ENCODE data around the gene TM2D3.

Gene TM2D3

DNA sequence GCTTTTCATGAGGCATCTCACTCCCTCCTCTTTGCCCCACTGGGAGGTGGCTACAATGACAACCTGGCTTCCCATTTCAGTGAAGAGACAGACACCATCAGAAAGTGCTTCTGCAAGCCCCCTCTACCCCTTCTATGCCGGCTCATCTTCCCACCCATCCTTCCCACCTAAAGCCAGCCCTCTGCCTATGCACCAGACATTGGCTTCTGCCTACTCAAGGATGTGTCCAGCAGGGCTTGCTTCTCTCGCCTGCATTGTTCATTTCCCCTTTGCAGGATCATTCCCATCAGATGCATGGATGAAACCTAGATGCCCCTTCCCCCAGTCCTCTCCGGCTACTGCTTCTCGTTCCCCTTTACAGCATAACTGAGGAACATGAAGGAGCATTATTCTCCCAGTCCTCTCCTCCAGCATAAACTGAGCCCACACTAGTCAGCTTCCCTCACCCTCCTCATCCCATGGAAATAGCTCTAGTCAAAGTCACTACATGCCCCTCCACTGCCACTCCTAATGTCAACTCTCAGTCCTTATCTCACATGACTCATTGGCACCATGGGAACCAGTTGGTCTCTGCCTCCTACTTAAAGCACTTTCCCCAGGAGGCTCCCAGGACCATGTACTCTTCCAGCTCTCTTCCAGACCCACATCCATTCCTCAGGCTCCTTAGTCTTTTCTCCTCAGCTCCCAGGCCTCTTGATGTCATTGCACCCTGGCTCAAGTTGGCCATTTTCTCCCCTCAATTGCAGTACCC, 47.9 kb downstream of the TM2D3 start:
- no peak for DNase-seq (ENCODE audit: low read depth)

- no peak for DNase-seq (ENCODE audit: low read depth)
Observed at GRCh38 chr15:101602801-101603200, 49.4 kb downstream of the TM2D3 start.

DNA sequence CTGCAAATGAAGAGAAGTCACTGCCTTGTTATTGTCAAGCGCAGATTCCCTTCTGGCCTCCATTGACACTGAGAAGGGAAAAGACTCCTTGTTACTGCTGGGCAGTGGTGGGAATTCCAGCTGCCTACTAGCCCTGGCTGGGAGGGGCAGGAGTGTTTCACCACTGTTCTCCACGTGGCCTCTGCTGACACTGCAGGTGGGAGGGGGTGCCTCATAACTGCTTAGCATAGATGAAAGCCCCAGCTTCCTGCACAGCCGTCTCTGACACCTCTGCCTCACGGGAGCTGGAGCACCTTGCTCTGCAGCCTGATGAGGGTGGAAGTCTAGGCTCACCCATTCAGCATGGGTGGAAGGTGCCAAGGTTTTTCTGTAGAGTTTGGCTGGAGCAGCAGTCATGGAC, 52.1 kb downstream of the TM2D3 start:
- DNase-seq (ENCODE audit: low read depth) = no peak

- DNase-seq (ENCODE audit: low read depth) = no peak
Observed at GRCh38 chr15:101599091-101599490, 53.1 kb downstream of the TM2D3 start.

DNA sequence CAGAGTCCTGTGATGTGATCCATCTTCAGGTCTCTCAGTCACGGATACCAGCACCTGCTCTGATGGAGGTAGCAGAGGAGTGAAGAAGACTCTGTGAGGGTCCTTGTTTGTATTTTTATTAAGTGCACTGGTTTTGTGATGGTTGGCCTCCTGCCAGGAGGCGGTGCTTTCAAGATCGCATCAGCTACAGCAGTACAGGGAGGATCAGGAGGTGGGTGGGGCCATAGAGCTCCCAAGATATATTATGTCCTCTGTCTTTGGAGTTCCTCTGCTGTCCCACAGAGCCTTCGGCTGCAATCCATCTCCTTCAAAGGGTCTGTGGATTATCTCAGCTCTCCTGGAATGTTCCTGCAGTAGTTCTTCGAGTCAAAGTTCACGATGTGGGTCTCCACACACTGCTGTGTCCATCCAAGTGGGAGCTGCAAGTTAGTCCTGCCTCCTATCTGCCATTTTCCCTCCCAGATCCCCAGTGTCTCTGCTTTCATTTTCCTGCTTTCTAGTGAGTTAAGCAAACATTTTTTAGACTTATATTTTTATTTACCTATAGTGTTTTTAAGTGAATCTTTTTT, 54.7 kb downstream of the TM2D3 start:
- no peak for DNase-seq (ENCODE audit: low read depth)

DNA sequence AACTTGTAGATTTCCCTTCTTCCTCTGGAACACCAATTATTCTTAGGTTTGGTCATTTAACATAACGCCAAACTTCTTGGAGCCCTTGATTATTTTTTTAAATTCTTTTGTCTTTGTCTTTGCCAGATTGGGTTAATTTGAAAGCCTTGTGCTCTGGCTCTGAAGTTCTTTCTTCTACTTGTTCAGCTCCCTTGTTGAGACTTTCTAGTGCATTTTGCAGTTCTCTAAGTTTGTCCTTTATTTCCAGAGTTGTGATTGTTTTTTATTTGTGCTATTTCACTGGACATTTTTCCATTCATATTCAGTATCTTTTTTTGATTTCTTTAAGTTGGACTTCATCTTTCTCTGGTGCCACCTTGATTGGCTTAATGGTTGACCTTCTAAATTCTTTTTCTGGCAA, 55.5 kb downstream of the TM2D3 start:
- DNase-seq (ENCODE audit: low read depth) = no peak
